ENCODE measurements around the gene AIRE.

AIRE gene

GRCh38 chr21:44315691-44316203, 30.1 kb downstream of the AIRE start:
- FAIRE-seq = no peak
- DNase-seq (ENCODE audit: insufficient read length) = no peak
- TF ChIP-seq TAF1 (IDR thresholded peaks at IDR 0.05; ENCODE audit: borderline replicate concordance, low read depth, low read length) = no peak
- no peak for TF ChIP-seq POLR2A (IDR thresholded peaks at IDR 0.05; ENCODE audit: low read depth, low read length)
- no peak for TF ChIP-seq POLR2AphosphoS5 (IDR thresholded peaks at IDR 0.05; ENCODE audit: low read depth, low read length)

- FAIRE-seq = no peak
- TF ChIP-seq TAF1 (IDR thresholded peaks at IDR 0.05; ENCODE audit: borderline replicate concordance, low read depth, low read length) = no peak
- peak; percentile 47; the same call in 1 of the 2 replicates for TF ChIP-seq POLR2AphosphoS5 (IDR thresholded peaks at IDR 0.05; ENCODE audit: low read depth, low read length)
- DNase-seq (ENCODE audit: insufficient read length) = no peak
Measured at GRCh38 chr21:44316277-44316900, 30.7 kb downstream of the AIRE start.

GRCh38 chr21:44317241-44317782, 31.6 kb downstream of the AIRE start:
- TF ChIP-seq POLR2A (IDR thresholded peaks at IDR 0.05; ENCODE audit: low read depth, low read length) = no peak
- TF ChIP-seq POLR2AphosphoS5 (IDR thresholded peaks at IDR 0.05; ENCODE audit: low read depth, low read length) = no peak
- no peak for TF ChIP-seq TAF1 (IDR thresholded peaks at IDR 0.05; ENCODE audit: borderline replicate concordance, low read depth, low read length)
- FAIRE-seq = no peak
- no peak for DNase-seq (ENCODE audit: insufficient read length)

GRCh38 chr21:44317871-44318270, 32.2 kb downstream of the AIRE start:
- FAIRE-seq = no peak
- DNase-seq (ENCODE audit: insufficient read length) = no peak
- TF ChIP-seq POLR2A (IDR thresholded peaks at IDR 0.05; ENCODE audit: low read depth, low read length) = no peak
- TF ChIP-seq POLR2AphosphoS5 (IDR thresholded peaks at IDR 0.05; ENCODE audit: low read depth, low read length) = no peak
- TF ChIP-seq TAF1 (IDR thresholded peaks at IDR 0.05; ENCODE audit: borderline replicate concordance, low read depth, low read length) = no peak

GRCh38 chr21:44318489-44319285, 33.0 kb downstream of the AIRE start:
- DNase-seq (ENCODE audit: insufficient read length) (no peak), FAIRE-seq (no peak)
- no peak for TF ChIP-seq TAF1 (IDR thresholded peaks at IDR 0.05; ENCODE audit: borderline replicate concordance, low read depth, low read length)
- TF ChIP-seq POLR2A (IDR thresholded peaks at IDR 0.05; ENCODE audit: low read depth, low read length) = no peak
- TF ChIP-seq POLR2AphosphoS5 (IDR thresholded peaks at IDR 0.05; ENCODE audit: low read depth, low read length) = no peak

GRCh38 chr21:44319407-44320065, 33.9 kb downstream of the AIRE start:
- DNase-seq (ENCODE audit: insufficient read length) (no peak), FAIRE-seq (no peak)
- TF ChIP-seq POLR2AphosphoS5 (IDR thresholded peaks at IDR 0.05; ENCODE audit: low read depth, low read length) (no peak), POLR2A (IDR thresholded peaks at IDR 0.05; ENCODE audit: low read depth, low read length) (no peak), TAF1 (IDR thresholded peaks at IDR 0.05; ENCODE audit: borderline replicate concordance, low read depth, low read length) (no peak)

GRCh38 chr21:44320847-44321246, 35.2 kb downstream of the AIRE start:
- no peak for TF ChIP-seq TAF1 (IDR thresholded peaks at IDR 0.05; ENCODE audit: borderline replicate concordance, low read depth, low read length)
- no peak for TF ChIP-seq POLR2AphosphoS5 (IDR thresholded peaks at IDR 0.05; ENCODE audit: low read depth, low read length)
- no peak for TF ChIP-seq POLR2A (IDR thresholded peaks at IDR 0.05; ENCODE audit: low read depth, low read length)
- FAIRE-seq = no peak
- DNase-seq (ENCODE audit: insufficient read length) = no peak

GRCh38 chr21:44321846-44322450, 36.3 kb downstream of the AIRE start:
- FAIRE-seq = no peak
- no peak for DNase-seq (ENCODE audit: insufficient read length)
- TF ChIP-seq TAF1 (IDR thresholded peaks at IDR 0.05; ENCODE audit: borderline replicate concordance, low read depth, low read length) (no peak), POLR2AphosphoS5 (IDR thresholded peaks at IDR 0.05; ENCODE audit: low read depth, low read length) (no peak), POLR2A (IDR thresholded peaks at IDR 0.05; ENCODE audit: low read depth, low read length) (no peak)

- no peak for TF ChIP-seq POLR2A (IDR thresholded peaks at IDR 0.05; ENCODE audit: low read depth, low read length)
- no peak for TF ChIP-seq TAF1 (IDR thresholded peaks at IDR 0.05; ENCODE audit: borderline replicate concordance, low read depth, low read length)
- no peak for TF ChIP-seq POLR2AphosphoS5 (IDR thresholded peaks at IDR 0.05; ENCODE audit: low read depth, low read length)
- FAIRE-seq (no peak), DNase-seq (ENCODE audit: insufficient read length) (no peak)
Measured at GRCh38 chr21:44322621-44323325, 37.1 kb downstream of the AIRE start.

- no peak for FAIRE-seq
- TF ChIP-seq POLR2AphosphoS5 (IDR thresholded peaks at IDR 0.05; ENCODE audit: low read depth, low read length) (no peak; the same call in 1 of the 2 replicates), TAF1 (IDR thresholded peaks at IDR 0.05; ENCODE audit: borderline replicate concordance, low read depth, low read length) (no peak), POLR2A (IDR thresholded peaks at IDR 0.05; ENCODE audit: low read depth, low read length) (no peak)
- no peak for DNase-seq (ENCODE audit: insufficient read length)
Measured at GRCh38 chr21:44323591-44323990, 37.9 kb downstream of the AIRE start.
